ENCODE measurements around the gene HSPA6. TPM values are rescaled to one million over a fixed set of nuclear protein-coding genes. Genes with fewer than 3 reads are reported as not detected.

The HSPA6 gene
- polyA plus RNA-seq, 1 donor from 2014 or later, result 3.8 TPM

DNA sequence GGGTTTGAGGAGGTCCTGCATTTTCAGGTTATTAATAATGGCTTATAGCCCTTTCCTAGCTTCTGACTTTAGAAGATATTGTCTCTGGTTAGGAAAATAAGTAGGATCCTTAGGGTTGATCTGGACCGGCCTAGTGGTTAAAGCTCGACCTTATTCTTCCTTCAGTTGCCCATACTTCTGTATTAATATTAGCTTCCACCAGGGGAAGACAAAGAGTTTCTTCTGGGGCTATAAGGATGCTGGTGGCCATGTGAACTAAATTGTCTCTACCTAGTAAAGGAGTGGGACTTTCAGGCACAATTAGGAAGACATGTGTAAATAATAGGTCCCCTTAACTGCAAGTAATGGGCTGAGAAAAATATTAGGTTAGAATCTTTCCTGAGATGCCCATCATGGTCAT, 39.7 kb upstream of the HSPA6 start:
- no peaks in the 10 kb centered on the region for H3K79me2 ChIP-seq (replicated peaks; ENCODE audit: insufficient read depth, low read length)
- TF ChIP-seq MXI1 (conservative IDR thresholded peaks at IDR 0.05; ENCODE audit: poor library complexity, severe bottlenecking) (no peak), EZH2 (IDR thresholded peaks at IDR 0.05; ENCODE audit: borderline replicate concordance, insufficient read depth, low read length, poor library complexity, severe bottlenecking) (no peak), POLR2AphosphoS5 (IDR thresholded peaks at IDR 0.05) (no peak), RAD21 (conservative IDR thresholded peaks at IDR 0.05) (no peak), SMC3 (conservative IDR thresholded peaks at IDR 0.05; ENCODE audit: poor library complexity) (no peak), TAF1 (IDR thresholded peaks at IDR 0.05; ENCODE audit: low read depth) (no peak), REST (IDR thresholded peaks at IDR 0.05; ENCODE audit: borderline replicate concordance) (no peak), EP300 (conservative IDR thresholded peaks at IDR 0.05; ENCODE audit: poor library complexity, severe bottlenecking) (no peak)
- TF ChIP-seq, protein P1, sequence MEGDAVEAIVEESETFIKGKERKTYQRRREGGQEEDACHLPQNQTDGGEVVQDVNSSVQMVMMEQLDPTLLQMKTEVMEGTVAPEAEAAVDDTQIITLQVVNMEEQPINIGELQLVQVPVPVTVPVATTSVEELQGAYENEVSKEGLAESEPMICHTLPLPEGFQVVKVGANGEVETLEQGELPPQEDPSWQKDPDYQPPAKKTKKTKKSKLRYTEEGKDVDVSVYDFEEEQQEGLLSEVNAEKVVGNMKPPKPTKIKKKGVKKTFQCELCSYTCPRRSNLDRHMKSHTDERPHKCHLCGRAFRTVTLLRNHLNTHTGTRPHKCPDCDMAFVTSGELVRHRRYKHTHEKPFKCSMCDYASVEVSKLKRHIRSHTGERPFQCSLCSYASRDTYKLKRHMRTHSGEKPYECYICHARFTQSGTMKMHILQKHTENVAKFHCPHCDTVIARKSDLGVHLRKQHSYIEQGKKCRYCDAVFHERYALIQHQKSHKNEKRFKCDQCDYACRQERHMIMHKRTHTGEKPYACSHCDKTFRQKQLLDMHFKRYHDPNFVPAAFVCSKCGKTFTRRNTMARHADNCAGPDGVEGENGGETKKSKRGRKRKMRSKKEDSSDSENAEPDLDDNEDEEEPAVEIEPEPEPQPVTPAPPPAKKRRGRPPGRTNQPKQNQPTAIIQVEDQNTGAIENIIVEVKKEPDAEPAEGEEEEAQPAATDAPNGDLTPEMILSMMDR (IDR thresholded peaks at IDR 0.05; ENCODE audit: poor library complexity, severe bottlenecking), result no peak
- no peaks in the 10 kb centered on the region for H3K9me3 ChIP-seq (ENCODE audit: low read length)
- H3K27ac ChIP-seq (ENCODE audit: low read length), result no peak overlapping the region
- no peak overlapping the region for H2AFZ ChIP-seq (ENCODE audit: low read depth, low read length)
- no peaks in the 10 kb centered on the region for H3K36me3 ChIP-seq (ENCODE audit: insufficient read depth, low read length)
- H3K9me2 ChIP-seq (ENCODE audit: insufficient read depth, low read length), result no peaks in the 10 kb centered on the region
- peaks cover 11% of the 10 kb centered on the region for H3K27me3 ChIP-seq (ENCODE audit: insufficient read depth, low read depth, low read length)
- H3K4me2 ChIP-seq (ENCODE audit: low read length), result no peak overlapping the region
- no peak overlapping the region for H3K9ac ChIP-seq (ENCODE audit: low read length)
- no peaks in the 10 kb centered on the region for H4K20me1 ChIP-seq (ENCODE audit: insufficient read depth)
- no peaks in the 10 kb centered on the region for H3F3A ChIP-seq (ENCODE audit: insufficient read depth, low read length, poor library complexity, severe bottlenecking)
- H3K4me3 ChIP-seq (ENCODE audit: low read length), result no peak overlapping the region

GRCh38 chr1:161486806-161487741, 37.3 kb upstream of the HSPA6 start:
- H3K9me3 ChIP-seq (ENCODE audit: low read length), result no peaks in the 10 kb centered on the region
- H4K20me1 ChIP-seq (ENCODE audit: insufficient read depth), result no peaks in the 10 kb centered on the region
- TF ChIP-seq EP300 (conservative IDR thresholded peaks at IDR 0.05; ENCODE audit: poor library complexity, severe bottlenecking), result no peak
- no peak for TF ChIP-seq REST (IDR thresholded peaks at IDR 0.05; ENCODE audit: borderline replicate concordance)
- TF ChIP-seq RAD21 (conservative IDR thresholded peaks at IDR 0.05), result peak; percentile 53
- no peak for TF ChIP-seq POLR2AphosphoS5 (IDR thresholded peaks at IDR 0.05)
- TF ChIP-seq, protein P1 (IDR thresholded peaks at IDR 0.05; ENCODE audit: poor library complexity, severe bottlenecking), result peak; percentile 61
- TF ChIP-seq MXI1 (conservative IDR thresholded peaks at IDR 0.05; ENCODE audit: poor library complexity, severe bottlenecking), result no peak
- peak; percentile 72 for TF ChIP-seq SMC3 (conservative IDR thresholded peaks at IDR 0.05; ENCODE audit: poor library complexity)
- TF ChIP-seq TAF1 (IDR thresholded peaks at IDR 0.05; ENCODE audit: low read depth), result no peak
- H3K79me2 ChIP-seq (replicated peaks; ENCODE audit: insufficient read depth, low read length), result no peaks in the 10 kb centered on the region
- no peak overlapping the region for H2AFZ ChIP-seq (ENCODE audit: low read depth, low read length)
- no peaks in the 10 kb centered on the region for H3F3A ChIP-seq (ENCODE audit: insufficient read depth, low read length, poor library complexity, severe bottlenecking)
- H3K4me3 ChIP-seq (ENCODE audit: low read length), result no peak overlapping the region
- no peak overlapping the region for H3K9ac ChIP-seq (ENCODE audit: low read length)
- no peak overlapping the region for H3K27ac ChIP-seq (ENCODE audit: low read length)
- H3K36me3 ChIP-seq (ENCODE audit: insufficient read depth, low read length), result no peaks in the 10 kb centered on the region
- H3K4me2 ChIP-seq (ENCODE audit: low read length), result no peak overlapping the region
- H3K9me2 ChIP-seq (ENCODE audit: insufficient read depth, low read length), result no peaks in the 10 kb centered on the region
- H3K27me3 ChIP-seq (ENCODE audit: insufficient read depth, low read depth, low read length), result peaks cover 15% of the 10 kb centered on the region

All from neural cell (in vitro differentiated cells).